ENCODE data around the gene RALGAPA2. TPM values are rescaled to one million over a fixed set of nuclear protein-coding genes. Genes with fewer than 3 reads are reported as not detected.

RALGAPA2 gene
- total and polyA plus RNA-seq, 2 donors = 15.3 to 41.6 TPM

Small RNA genes within 50 kb of the gene (small RNA-seq; reads per million reads assigned to genes)
- gene EIF4E2P1 = not detected
- not detected for gene RN7SL607P

Measured in urinary bladder (tissue), 2 donors.